Activated T-helper 1 cell treated with anti-CD3 and anti-CD28 coated beads, Interleukin-2, amount 50 U/mL, for 16 hours (primary cell): ENCODE data around the gene KCNK1.
"Not testable (repeated sequence)": the region's sequence is repeated elsewhere in the genome, so short reads cannot be mapped to it uniquely, and the experiment has no call there.

Experiments used
- DNase-seq, 2 donors: peaks; one replicate each; pipeline ENCODE4 v3.0.0-alpha.2; 2020; ENCODE audit warnings: low read depth in 1 of 2, low spot score in 1 of 2

Gene KCNK1

DNA sequence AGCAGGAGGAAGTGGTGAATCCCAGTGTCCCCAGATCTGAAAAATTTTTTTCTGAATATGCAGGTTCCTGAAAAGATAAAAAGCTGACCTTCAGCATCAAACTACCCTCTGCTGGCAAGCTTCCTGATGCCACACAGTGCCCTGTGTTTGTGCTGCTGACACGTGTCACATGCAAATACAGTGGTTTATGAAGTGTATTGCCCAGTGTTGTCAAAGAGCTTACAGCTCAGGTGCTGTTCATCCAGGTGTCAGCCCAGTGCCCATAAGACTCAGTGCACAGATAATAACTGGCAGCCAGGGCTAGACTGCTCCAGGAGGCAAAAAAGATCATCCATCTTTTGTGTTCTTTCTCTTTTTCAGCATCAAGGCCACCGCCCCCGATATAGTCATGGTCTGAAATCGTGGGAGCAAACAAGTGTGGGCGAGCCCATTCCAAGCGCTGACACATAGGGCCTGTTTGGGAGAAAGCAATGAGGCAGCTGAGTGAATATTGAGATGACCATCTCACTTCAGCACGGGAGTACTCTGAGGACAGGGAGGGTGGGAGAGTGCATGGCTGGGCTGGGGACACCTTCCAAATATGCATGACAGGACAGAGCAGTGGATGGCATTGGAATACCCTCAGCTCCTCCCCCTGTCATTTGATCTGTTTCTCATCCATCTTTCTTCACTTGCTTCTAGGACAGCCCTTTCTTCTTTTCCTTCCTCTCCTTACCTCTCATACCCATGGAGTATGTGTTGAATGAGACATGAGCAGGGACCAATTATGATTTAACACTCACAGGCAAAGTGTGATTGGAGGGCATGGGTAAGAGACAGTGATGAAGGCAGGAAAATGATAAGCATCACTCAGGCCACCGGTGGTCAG lies 6.4 kb upstream of the KCNK1 start:
- no peak for DNase-seq

DNA sequence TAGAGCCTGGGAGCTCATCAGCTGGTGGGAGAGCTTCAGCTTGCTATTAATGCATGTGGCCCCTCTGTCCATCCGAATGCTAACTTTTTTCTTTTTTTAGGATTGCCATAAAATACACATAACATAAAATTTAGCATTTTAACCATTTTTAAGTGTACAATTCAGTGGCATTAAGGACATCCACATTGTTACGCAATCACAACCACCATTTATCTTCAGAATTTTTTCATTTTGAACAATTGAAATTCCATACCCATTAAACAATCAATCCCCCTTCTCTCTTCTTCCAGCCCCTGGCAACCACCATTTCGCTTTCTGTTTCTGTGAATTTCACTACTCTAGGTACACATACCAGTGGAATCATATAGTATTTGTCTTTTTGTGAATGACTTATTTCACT lies 4.9 kb upstream of the KCNK1 start:
- DNase-seq = no peak

DNA sequence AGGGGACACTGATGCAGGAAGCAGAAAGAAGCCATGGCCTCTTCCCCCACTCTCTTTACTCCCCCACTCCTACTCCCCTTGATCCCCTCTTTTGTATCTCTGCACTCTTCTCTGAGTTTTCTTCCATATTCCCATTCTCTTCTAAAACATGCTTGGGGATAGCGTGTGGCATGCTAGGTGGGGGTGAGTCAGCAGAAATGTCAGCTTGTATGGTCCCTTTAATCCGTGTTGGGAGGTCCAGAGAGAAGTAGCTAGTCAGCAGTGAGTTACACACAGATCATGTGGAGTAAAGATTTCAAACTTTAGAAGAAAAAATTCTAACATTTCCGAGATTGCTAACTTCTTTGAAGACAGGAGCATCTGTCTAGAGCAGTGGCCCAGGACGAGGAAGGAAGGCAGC lies 4.0 kb upstream of the KCNK1 start:
- DNase-seq = no peak

DNA sequence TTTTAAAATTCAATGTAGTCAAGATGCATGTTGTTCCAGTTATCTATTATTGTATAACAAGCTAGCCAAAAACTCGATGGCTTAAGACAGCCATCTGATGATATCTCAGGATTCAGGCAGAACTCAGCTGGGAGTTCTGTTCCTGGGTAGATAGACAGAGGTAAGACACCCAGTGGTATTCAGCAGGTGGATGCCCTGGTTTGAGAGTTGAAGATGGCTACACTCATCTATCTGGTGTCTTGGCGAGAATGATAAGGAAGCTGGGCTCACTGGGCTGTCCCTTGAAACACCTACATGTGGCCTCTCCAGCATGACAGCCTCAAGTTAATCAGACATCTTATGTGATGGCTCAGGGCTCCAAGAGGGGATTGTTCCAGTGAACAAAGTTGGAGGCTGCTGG lies 3.3 kb upstream of the KCNK1 start:
- DNase-seq = no peak

DNA sequence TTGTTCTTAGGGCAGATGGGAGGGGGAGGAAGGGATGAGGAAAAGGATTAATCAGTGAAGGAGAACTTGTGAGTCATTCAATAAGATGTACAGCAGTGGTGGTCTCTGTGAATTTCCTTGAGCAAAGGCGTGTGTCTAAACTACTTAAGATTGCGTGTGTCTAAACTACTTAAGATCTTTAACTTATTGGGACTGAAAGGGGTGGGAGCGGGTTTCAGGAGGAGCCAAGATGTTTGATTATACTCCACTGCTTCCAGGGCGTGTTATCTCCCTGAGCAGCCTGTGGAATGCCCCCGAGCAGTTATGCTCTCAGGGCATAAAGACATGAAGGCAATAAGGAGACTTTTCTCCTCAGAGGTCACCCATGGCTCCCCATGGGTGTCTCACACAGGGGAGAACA lies 2.5 kb upstream of the KCNK1 start:
- DNase-seq = not testable (repeated sequence)

DNA sequence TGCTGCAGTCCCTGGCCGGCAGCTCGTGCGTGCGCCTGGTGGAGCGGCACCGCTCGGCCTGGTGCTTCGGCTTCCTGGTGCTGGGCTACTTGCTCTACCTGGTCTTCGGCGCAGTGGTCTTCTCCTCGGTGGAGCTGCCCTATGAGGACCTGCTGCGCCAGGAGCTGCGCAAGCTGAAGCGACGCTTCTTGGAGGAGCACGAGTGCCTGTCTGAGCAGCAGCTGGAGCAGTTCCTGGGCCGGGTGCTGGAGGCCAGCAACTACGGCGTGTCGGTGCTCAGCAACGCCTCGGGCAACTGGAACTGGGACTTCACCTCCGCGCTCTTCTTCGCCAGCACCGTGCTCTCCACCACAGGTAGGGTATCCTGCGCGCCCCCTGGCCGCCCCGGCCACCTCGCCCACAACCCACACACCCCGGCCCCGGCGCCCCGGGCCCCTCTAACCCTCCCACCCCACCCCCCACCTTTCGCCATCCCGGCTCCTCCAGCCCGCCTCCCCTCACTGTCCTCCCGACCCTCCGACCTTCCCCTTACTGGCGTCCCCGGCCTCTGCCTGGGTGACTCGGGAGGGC lies 352 bp downstream of the KCNK1 start:
- DNase-seq = no peak

DNA sequence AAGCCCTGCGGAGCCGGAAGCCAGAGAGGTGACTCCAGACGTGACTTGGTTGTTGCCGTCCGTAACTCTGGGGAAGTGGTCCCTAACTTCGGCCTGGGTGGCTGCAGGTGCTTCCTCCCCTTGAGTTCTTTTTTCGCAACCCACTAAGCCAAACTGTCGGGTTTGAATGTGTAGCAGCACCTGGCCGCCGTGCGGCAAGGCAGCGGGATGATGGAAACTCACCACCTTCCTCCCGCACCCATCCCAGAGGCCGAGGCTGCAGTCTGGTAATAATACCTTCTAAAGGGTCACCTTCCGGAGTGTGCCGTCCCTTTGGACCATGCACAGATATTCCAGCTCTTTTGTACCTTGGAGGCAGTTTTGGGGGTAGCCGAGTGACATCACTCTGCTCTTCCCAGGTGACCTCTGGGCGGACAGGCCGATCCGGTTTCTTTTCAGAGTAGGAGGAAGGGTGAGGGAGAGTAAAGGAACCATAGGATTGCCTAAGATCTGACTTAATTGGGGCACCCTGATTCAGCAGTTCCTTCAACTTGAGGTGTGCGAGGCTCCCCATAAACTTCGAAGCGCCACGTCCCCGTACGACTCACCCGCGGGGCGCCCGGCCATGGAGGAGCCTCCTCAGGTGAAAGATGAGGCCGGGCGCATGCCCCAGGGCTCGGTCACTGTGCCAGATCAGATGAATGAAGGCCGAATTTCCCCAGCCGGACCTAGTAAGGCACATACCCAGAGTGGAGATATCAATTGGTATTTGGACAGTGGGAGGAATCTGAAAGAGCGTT lies 1.0 kb downstream of the KCNK1 start:
- no peak for DNase-seq

DNA sequence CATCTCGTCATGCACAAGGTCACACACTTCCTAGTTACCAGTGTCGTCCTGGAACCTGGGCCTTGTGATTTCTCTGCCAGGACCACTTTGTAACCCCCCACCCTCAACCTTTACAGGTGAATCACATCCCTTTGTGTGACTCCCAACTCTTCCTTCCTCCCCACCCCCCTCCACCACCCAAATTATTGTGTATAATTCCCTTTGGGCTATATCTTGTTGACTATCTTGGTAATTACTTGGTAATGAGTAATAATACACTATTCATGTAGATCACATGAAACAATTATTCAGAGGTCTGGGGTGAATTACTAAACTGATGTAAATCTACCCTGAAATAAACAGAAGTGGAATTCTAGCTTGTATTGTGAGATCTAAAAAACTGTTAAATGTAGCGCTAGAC lies 1.7 kb downstream of the KCNK1 start:
- DNase-seq = no peak

DNA sequence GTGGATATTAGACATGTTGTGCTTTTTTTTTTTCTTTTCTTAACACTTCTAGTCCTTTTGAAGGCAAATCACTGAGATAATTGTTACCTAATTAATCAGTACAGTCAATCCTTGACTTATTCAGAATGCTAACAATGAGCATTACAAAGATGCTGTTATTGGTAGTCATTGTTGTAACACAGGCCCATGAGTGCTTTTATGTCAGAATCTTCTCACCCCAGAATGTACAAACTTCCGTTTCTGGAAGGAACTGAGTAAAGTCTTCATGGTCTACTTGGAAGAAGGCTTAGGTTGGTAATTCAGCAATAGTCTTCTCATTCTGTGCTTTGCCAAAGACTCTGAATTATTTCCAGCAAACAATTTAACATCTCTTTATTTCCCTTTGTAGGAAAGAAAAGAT lies 3.1 kb downstream of the KCNK1 start:
- DNase-seq = no peak

DNA sequence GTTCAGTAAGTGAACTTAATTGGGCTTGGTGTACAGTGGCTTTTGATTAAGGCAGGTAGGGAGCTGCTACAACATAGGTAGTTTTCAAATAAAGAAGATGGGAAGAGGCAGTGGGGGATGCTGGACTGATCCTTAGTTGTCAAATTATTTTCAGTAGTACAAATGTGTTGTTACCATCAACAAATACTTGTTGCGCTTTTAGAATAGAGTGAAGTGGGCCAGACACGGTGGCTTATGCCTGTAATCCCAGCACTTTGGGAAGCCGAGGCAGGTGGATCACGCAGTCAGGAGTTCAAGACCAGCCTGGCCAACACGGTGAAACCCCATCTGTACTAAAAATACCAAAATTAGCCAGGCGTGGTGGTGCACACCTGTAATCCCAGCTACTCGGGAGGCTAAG lies 5.5 kb downstream of the KCNK1 start:
- not testable (repeated sequence) for DNase-seq

DNA sequence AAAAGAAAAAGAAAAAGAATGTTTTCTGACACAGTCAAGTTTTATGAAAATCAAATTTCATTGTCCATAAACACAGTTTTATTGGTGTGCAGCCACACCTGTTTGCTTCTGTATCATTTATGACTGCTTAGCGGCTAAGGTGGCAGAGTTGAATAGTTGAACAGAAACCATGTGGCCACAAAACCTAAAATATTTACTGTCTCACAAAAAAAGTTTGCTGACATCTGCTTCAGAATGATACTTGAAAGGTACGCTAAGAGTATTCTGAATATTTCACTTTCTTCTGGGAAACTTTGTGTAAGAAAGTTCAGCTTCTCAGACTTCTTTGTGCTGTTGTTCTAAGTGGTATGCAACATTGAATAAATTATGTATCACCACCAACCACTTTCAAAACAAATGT lies 6.2 kb downstream of the KCNK1 start:
- DNase-seq = no peak

DNA sequence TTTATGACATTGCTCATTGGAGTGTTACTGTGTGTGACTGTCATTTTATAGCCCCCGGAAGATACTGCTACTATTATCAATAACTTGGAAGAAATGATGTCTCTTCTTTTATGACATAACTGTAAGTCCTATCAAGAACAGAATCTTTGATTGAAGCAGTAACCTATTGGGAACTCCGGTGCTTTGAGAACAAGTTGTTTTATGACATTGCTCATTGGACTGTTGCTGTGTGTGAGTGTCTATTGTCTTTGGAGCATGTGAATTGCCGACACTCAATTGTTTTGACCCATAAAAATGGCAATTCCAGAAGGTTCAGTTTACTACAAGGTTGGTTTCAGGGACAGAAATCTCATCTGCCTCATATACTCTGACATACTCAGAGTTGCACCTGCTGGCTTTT lies 8.0 kb downstream of the KCNK1 start:
- DNase-seq = no peak

DNA sequence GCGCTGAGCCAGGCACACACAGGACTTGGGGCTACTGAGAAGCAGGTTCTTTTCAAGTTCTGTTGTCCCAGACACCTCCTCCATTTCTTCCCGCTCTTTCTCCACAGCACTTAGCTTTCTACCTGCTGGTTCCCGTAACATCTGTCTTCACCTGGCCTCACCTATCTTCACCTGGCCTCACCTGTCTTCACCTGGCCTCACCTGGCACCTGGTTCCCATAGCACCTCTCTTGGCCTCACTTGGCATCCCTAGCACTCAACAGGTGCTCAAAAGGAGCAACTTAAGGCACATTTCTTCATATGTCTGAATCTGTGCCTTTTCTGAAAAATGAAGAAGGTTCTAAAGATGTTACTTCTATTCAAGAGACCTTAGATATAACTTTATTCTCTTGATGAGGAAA lies 10.4 kb downstream of the KCNK1 start:
- no peak for DNase-seq

DNA sequence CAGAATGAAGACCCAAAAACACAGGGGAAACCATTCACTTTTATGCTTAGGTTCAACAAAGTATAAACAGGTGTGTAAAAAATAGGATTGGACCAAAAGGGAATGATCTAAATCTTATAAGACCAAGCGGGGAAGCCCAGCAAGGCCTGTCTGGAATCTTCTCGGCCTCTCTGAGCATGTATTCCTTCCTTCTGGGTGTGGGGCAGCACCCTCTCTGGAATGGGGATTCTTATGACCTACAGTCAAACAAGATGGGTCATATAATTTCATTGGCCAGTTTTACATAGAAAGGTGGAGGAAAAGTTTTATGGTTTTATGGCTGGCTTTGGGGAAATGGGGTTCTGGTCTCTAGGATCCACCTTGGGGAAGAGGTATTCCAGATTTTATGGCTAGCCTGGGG lies 11.2 kb downstream of the KCNK1 start:
- DNase-seq = no peak

DNA sequence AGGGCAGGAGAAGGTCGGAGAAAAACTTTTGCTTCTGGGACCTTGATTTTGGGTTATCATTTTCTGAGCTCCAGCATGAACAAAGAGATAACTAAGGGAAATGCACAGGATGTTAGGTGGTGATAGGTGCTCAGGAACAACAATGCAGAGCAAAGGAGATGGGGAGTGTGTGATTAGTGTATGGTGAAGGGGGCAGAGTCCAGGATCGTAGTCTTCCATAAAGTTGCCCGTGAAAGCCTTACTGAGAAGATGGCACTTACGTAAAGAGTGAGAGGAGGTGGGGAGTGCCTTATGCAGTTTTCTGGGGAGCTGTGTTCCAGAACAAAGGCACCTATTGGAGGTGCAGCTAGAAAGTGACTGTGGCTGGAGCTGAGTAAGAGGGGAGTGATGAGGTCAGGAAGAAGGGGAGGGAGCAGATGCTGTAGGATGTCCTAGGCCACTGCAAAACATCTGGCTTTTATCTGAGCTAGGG lies 11.6 kb downstream of the KCNK1 start:
- no peak for DNase-seq

DNA sequence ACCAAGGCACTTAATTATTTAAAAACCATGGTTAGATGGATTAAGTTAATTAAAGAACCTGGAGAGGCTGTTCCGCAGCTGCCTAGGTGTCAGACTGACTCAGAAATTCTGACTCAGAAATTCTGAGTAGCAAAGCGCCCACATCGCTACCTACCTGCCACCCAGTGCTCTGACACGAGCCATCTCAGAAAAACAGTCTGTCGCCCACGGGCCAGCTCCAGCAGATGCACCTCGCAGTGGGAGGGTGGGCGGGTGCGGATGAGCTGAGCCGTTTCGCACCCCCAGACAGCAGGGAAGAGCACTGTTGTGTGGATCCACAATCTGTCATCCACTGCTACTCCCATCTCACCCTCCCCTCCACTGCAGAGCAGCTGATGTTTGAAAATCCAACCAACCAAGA lies 13.5 kb downstream of the KCNK1 start:
- no peak for DNase-seq

DNA sequence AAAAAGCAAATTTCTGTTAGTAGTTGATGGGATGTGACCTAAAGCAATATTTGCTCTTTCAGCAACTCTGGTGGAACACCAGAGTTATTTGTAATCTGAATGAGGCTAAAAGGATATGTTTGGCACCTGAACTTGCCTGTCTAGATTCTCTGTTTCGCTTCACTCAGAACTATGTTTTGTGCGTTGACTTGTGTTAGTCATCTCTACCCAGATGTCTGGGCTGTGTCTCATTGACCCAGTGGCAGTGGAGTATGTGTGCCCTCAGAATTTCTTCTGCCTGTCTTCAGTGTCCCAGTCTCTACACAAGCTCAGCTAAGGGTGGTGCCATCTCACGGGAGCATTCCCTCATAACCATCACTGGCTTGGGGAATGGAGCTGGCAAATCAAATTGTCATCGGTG lies 13.9 kb downstream of the KCNK1 start:
- DNase-seq = no peak

DNA sequence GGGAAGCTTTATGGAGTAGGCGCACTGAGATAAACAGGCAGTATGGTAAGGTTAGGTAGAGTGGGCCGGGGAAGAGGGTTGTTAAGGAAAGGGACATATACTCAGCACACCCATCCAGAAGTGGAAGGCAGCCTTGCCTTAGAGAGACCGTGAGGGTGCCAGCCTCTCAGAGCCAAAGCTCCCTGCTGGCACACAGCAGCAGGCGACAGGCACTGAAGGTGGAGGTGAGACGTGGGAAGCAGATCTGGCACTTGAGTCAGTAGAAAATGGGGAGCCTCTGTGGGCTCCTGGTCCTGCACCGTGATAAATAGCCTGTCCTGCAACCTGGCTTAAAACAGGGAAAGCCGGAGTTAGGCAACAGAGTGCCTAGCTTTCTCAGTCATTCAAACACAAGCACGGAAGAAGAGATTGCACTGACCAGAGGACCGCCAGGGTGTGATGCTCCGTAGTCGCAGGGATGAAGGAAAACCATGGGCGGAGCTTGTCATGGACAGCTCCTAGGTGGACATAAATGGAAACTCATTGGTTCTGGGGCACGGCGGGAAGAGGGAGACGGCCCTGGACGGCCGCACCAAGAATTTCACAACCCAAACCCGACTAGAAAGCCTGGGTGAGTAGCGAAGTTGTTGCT lies 15.5 kb downstream of the KCNK1 start:
- no peak for DNase-seq

DNA sequence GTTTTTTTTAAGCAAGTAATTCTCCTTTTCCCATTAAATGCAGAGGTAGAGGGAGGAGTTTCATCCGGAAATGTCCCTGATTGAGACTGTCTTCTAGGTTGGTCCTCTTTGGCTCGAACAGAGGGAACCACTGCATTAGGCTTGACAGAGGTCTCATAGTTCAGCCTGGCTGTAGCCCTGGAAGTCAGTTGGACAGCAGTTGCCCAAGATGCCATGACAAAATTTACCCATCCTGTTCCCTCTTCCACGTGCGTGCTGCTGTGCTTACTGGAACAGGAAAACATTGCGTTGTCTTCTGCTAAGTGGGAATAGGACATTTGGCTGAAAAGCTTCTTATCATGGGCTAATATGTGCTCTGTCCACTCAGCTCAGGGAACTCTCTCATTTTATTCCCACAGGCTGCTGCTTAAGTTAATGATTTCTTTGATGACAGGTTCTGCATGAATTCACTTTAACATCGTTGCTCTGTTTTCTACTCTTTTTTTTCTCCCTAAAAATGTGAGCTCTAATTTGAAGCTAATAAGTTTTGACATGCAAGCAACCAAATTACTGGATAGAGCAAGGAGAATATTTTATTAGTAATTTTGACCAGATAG lies 18.0 kb downstream of the KCNK1 start:
- no peak for DNase-seq

DNA sequence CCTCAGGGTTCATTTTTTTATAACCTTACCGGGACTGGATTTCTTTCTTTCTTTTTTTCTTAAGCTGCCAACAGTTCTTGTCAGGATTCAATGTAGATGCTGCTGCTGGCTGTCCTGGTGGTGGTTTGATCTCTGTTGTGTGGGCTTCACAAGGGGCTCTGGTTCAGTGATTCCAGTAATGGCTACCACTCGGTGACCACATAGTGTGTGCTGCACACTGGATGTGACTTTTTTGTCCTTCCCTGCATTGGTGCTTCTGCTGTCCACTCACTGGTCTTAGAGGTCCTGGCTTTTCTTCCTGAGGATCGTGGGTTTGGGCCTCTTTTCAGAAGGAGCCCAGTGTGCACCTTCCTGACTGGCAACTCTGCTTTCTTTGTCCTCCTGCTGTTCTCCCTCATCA lies 18.5 kb downstream of the KCNK1 start:
- no peak for DNase-seq

DNA sequence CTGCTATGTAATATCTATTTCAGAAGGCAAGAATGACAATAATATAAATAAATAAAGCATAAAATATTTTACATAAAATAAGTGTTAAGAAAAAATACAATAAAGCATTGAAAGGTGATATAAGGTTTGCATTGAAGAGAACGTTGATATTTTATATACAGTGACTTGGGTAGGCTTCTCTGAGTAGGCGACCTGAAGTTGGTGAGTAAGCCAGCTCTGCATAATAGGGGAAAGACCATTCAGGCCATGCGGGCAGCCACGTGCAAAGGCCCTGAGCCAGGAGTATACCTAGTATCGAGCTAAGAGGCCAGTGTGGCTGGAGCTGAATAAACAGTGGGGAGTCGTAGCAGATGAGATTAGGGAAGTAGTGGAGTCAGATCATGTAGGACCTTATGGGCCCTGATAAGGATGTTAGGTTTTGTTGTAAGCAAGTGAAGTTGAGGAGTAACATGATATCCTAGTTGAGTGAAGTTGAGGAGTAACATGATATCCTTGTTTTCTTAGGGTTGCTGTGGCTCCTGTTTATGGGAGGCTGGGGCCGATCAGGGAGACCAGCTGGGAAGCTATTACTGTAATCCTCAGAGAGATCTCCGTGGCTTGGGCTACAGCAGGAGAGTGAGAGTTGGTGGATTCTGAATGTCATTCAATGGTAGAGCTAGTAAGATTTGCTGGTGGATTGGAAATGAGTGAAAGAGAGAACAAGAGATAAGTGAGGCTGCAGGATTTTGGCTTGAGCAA lies 22.0 kb downstream of the KCNK1 start:
- DNase-seq = no peak
